H1 (cell line): ENCODE results near the gene CSH1. TPM values are rescaled to one million over a fixed set of nuclear protein-coding genes. Genes with fewer than 3 reads are reported as not detected.

Experiments
- ATF3 ChIP-seq: IDR thresholded peaks from 2 replicates; pipeline ENCODE4 v1.6.1; 2011; ENCODE audit warnings: low read depth, mild to moderate bottlenecking, low read length; ENCODE audit not compliant: insufficient read depth
- CEBPB ChIP-seq: IDR thresholded peaks from 2 replicates; pipeline ENCODE4 v1.6.1; 2012; ENCODE audit warnings: low read depth, low read length
- CREB1 ChIP-seq: IDR thresholded peaks from 2 replicates; pipeline ENCODE4 v1.6.1; 2012; ENCODE audit warnings: inconsistent platforms
- EGR1 ChIP-seq: IDR thresholded peaks from 2 replicates; pipeline ENCODE4 v1.6.1; 2011; ENCODE audit warnings: low read depth, low read length, borderline replicate concordance
- HDAC2 ChIP-seq, 2 experiments: fragments of 300-600 bp in 1 of 2; sonication (generic) in 1 of 2; IDR thresholded peaks; 2 replicates each; pipeline ENCODE4 v1.6.1; 2011 to 2012; ENCODE audit warnings: low read depth in 2 of 2, low read length in 2 of 2, mild to moderate bottlenecking in 2 of 2, moderate library complexity in 2 of 2, borderline replicate concordance in 1 of 2, inconsistent platforms in 1 of 2
- SIN3A ChIP-seq, 2 experiments: IDR thresholded peaks in 1 of 2; conservative IDR thresholded peaks in 1 of 2; 2 replicates each; pipeline ENCODE4 v1.6.1; 2011 to 2012; ENCODE audit warnings: low read length in 2 of 2, improper control_type of control experiment in 1 of 2, low read depth in 1 of 2, mild to moderate bottlenecking in 1 of 2
- ZNF274 ChIP-seq: IDR thresholded peaks from 2 replicates; pipeline ENCODE4 v1.7.0; 2012; ENCODE audit warnings: low read length, borderline replicate concordance; ENCODE audit errors: extremely low read depth
- polyA plus RNA-seq, 7 experiments: library from polyadenylated mRNA; depleted of rRNA in 3 of 7; stranded (reverse) in 5 of 7; unstranded in 2 of 7; fragments of >200 nt in 5 of 7; fragments of 200-250 nt in 2 of 7; gene quantifications; 1 replicate in 5 of 7; 2 replicates in 1 of 7; 4 replicates in 1 of 7; pipeline versions ENCODE4 v1.2.1 to v1.2.3, GENCODE V29; 2011 to 2013; ENCODE audit warnings: missing spikeins in 2 of 7, mixed read lengths in 2 of 7
- total RNA-seq: library from RNA; stranded (reverse); fragmentation: NEBNext Ultra II Directional; extraction: Animal tissue kit (Norgen Biotek cat#: 25700); gene quantifications from 2 replicates; pipeline ENCODE4 v1.2.1, GENCODE V29; 2021

CSH1 gene
- total and polyA plus RNA-seq, 2 of the 8 experiments (the other 6 are each of a cell fraction or from before 2014, with no cell fraction given), result 0.12 TPM; not detected in 1

GRCh38 chr17:63933598-63933997 is 37.2 kb upstream of the CSH1 start (continued):
- no peak for TF ChIP-seq ATF3
- TF ChIP-seq EGR1, result no peak
- TF ChIP-seq ZNF274, result no peak
- no peak for TF ChIP-seq HDAC2 (IDR thresholded peaks at IDR 0.05; ENCODE audit: borderline replicate concordance in 1 of 2, low read depth in 2 of 2, low read length in 2 of 2)
- TF ChIP-seq CEBPB, result no peak
- no peak for TF ChIP-seq SIN3A (conservative IDR thresholded peaks at IDR 0.05 in 1 of 2, IDR thresholded peaks at IDR 0.05 in 1 of 2; ENCODE audit: low read depth in 1 of 2, low read length in 2 of 2)
- no peak for TF ChIP-seq CREB1
- TF ChIP-seq, all 59 proteins: peak for 0
